GM04503 (cell line): ENCODE data around the gene USP4.

Experiments
- DNase-seq: peaks from one replicate; pipeline ENCODE4 v3.0.0-alpha.2; 2012; ENCODE audit warnings: low read depth

The USP4 gene

DNA sequence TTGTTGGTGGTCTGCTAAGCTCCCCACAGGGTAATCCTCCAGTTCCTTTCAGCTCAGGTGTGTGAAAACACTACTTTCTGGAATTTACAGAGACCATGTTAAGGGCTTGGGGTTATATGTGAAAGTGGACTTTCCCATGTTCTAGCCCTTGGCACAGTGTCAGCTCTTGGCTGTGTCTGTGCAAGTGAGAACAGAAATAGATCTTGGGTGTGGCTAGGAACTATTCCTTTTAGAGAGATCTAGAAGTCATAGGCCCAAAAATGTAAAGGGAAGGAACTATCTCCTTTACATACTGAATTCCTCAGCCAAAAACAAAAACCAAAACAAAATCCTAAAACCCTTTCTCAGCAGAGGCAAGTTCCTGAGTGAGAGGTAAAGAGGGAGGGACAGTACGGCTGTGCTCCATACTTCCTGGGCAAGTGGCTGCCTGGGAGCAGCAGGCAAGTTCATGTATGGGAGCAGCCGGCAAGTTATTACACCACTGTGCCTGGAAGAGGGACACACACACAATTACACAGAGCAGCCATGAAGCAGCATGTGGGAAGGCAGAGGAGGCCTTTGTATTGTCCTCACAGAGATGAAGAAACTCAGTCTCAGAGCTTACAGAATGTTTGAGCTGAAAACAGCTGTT, 43.0 kb downstream of the USP4 start:
- no peak for DNase-seq

DNA sequence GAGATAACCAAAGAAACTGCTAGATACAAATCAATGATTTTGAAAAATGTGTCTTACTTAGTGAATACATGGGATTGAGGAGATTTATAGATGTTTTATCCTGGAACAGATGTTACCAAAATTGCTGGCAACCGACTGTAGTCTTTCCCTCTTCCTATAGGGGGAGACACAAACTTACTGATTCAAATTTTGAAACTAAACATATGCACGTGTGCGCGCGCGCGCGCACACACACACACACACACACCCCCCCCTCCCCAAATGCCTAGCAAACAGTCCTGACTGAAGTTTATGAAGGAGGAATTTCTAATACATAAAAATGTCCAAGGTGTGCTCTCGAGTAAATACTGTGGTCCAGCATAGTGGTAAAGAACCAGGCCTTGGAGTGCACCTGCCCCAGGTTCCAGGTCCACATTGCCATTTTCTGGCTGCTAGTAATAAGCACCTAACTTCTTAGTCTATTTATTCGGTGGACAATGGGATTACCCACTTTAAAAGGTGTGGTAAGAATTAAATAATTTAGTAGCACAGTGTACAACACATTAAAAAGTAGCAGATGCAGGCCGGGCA, 44.3 kb downstream of the USP4 start:
- no peak for DNase-seq

- no peak for DNase-seq
Measured at GRCh38 chr3:49294343-49294742, 45.5 kb downstream of the USP4 start.

GRCh38 chr3:49283997-49284396, 55.9 kb downstream of the USP4 start:
- DNase-seq: no peak

DNA sequence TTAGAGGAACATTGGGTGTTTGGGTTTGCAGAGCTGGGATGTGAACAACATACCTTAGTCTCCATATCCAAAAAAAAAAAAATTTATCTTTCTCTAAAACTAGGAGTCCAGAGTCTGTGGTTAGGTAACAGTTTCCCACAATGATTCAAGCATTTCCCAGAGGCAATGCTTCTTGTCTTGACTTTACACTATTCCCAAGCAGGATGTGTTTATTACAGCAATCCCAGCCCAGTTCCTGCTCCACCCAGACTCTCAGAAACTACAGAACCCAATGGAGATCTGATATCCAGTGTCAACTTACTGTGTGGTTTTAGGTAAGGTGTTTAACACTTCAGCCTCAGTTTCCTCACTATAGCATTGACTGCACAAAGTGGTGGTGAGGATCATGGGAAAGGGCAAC, 60.5 kb downstream of the USP4 start:
- DNase-seq: peak; percentile 31

GRCh38 chr3:49278548-49278947, 61.3 kb downstream of the USP4 start:
- DNase-seq: no peak

DNA sequence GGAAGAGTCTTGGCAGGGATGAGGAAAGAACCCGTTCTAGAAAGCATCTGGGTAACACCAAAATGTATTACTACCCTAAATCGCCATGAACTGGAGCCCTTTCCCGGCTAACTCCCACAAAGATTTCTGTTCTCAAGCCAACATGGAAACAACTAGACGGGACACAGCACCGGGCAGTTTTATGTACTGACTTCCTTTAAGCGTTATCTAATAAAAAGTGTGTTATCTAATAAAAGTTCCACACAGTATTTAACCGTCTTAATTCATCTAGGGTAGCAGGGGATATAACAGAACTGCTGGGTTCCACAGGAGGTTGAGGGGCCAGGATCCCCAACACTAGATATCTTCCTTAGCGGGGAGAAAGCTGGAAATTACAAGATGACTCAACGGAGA, 62.5 kb downstream of the USP4 start:
- DNase-seq: no peak

DNA sequence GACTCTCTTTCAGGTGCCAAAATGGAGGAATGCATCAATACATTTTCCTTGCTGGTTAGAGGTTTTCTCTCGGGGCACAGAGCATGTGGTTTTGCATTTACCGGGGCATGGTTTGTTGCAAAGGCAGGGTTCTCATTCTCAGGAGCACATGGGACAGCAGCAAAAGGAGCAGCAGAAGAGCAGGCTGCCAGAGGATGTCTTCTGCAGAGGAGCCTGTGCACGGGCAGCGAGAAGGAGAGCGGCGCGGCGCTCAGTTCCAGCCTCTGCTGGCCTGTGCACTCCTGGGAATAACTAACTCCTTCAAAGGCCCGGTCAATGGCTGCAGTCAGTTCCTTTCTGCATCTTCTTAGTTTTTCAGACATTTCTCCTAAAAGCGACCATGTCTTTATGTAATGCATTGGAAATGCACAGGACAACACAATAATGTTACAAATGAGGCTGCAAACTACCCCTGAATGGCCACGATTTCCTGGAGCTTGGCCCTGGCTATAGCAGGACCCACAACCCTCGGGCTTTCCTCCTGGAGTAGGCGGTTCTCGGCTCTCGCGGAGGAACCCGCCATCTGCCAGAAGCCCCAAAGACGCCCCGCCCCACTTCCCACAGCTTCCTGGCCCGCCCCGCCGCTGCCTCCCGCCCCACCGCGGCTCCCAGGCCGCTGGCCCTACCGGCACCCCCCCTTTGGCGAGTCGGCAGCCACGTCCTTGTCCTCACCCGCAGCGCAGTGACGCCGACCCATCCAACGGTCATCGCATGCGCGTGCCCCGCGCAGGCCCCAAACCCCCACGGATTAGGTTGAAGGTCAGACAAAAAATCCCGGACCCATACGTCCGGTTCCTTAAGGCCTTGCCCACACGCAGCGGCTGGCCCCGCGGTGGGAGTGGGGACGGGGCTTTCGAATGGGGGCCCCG, 63.1 kb downstream of the USP4 start, which contains the start of gene C3orf62:
TSS of gene C3orf62 (minus strand) at position 758 of the 908 bp plus-strand sequence. CDS start at position 398, 360 bp downstream.
- peak; percentile 24 for DNase-seq

GRCh38 chr3:49273825-49274532, 65.9 kb downstream of the USP4 start:
- no peak for DNase-seq

GRCh38 chr3:49271047-49271446, 68.8 kb downstream of the USP4 start:
- DNase-seq: no peak

DNA sequence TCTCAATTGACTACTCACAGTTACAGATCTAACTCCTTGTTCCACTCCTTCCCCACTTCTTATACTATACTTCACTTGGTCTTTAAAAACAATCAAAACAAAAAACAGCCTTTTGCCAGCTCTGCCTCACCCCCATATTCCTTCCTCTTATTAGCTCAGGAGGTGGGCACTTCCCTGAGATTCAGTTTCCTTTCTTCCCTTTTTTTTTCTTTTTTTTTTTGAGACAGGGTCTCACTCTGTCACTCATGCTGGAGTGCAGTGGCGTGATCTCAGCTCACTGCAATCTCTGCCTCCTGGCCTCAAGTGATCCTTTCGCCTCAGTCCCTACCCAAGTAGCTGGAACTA, 69.7 kb downstream of the USP4 start:
- DNase-seq: no peak

- no peak for DNase-seq
Measured at GRCh38 chr3:49269443-49270155, 70.3 kb downstream of the USP4 start.

GRCh38 chr3:49266410-49267095, 73.3 kb downstream of the USP4 start:
- DNase-seq: no peak

GRCh38 chr3:49265661-49266386, 74.0 kb downstream of the USP4 start:
- no peak for DNase-seq

DNA sequence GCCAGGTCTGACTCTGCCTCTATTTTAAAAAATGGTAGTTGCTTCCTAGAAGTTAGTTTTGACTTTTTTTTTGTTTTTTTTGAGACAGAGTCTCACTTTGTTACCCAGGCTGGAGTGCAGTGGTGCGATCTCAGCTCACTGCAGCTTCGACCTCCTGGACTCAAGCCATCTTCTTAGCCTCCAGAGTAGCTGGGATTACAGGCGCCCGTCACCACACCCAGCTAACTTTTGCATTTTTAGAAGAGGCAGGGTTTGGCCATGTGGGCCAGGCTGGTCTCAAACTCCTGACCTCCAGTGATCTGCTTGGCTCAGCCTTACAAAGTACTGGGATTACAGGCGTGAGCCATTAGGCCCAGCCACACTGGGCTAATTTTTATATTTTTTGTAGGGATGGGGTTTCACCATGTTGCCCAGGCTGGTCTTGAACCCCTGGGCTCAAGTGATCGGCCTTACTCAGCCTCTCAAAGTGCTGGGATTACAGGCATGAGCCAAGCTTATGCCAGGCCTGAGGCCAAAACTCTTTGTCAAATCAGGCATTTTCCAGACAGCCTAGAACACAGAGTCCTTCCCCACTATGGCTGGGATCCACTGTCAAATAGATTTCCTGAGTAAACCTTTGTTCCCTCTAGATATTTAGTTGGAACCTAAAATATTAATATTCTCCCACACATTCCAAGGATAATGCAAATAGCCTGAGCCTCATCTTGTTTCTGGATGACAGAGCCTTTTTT, 76.5 kb downstream of the USP4 start:
- DNase-seq: no peak

DNA sequence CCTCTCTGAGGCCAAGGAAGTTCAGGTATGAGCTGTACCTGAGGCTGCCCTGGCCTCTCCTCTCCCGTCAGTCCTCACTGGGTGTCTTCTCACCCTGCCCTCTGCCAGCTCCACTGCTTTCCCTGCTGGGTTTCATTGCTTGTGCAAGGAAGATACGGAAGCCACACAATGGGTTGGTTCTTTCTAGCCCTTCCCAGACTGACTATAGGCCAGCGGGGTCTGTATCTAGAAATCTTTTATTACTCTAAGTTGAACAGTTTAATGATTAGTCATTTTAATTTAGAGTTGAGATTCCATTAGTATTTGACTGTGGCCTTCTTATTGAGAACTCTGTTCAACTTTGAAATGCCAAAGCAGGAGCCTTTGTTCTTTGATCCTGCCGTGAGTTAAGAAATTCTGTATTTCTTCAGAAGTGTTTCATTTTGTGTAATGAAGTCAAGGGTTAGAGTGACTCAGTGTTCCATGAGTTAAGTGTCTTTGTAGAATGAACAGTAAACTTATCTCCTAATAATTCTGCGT, 79.0 kb downstream of the USP4 start:
- DNase-seq: no peak

DNA sequence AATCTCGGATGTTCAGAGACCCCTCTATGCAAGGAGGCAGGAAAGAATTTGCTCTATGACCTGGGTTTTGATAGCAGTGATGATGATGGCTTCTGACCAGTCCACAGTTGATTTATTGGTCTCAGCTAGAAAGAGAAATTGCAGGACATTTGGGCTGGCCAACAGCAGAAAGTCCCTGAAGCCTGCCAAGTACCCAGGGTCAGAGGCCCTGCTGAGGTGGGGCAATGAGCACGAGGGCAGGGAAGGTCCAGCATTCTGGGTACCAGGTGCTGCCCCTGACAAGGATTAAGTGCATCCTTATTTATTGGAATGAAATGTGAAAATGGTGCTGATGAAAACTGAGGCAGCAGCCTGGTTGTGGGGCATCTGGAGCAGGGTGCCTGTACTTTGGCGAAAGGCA, 82.7 kb downstream of the USP4 start:
- DNase-seq: no peak

DNA sequence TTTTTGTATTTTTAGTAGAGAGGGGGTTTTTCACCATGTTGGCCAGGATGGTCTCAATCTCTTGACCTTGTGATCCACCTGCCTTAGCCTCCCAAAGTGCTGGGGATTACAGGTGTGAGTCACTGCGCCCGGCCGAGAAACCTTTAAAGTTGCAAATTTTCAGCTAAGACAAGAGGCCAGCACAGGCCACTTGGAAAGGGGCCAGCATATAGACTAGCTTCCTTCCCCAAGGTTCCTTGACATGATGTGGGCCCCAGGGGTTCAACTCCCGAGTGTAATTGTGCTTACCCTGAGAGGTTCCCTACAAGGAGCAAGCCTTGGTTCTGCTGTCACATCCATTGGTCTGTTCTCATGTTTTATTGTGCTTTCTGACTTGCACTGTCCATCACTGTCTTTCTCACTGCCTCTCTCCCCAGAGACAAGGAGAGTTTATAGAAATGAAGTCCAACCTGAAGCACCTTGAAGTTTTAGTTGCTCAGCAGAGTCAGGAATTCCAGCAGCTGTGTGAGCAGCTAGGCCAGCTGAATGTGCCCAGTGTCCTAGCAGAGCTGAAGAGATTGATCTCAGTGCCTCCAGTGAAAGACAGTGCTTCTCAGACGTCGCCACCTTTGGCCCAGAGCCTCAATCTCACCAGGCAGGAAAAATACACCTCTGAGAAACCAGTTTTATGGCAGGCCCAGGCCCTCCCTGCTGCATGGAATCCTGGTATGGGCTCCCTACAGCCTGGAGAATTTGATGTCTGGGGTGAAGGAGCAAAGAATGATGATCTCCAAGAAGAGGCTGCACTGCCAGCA, 83.9 kb downstream of the USP4 start:
- DNase-seq: no peak

GRCh38 chr3:49255112-49255511, 84.7 kb downstream of the USP4 start:
- no peak for DNase-seq
